Choroid plexus epithelial cell (primary cell): Measurements from ENCODE around the gene YY1.
"Not testable (repeated sequence)": the region's sequence is repeated elsewhere in the genome, so short reads cannot be mapped to it uniquely, and the experiment has no call there.

Experiments
- DNase-seq: peaks from one replicate; pipeline ENCODE4 v3.0.0-alpha.2; 2010; ENCODE audit warnings: low read depth
- H3K4me3 ChIP-seq: 2 replicates; pipeline ENCODE4 v1.5.1; 2011; ENCODE audit warnings: low read depth, mild to moderate bottlenecking, control low read depth, low read length, moderate library complexity
- TF ChIP-seq, protein P1 (sequence below): conservative IDR thresholded peaks from 2 replicates; pipeline ENCODE4 v1.5.1; 2011; ENCODE audit warnings: low read depth, mild to moderate bottlenecking, control low read depth, inconsistent platforms, low read length, moderate library complexity

The YY1 gene

DNA sequence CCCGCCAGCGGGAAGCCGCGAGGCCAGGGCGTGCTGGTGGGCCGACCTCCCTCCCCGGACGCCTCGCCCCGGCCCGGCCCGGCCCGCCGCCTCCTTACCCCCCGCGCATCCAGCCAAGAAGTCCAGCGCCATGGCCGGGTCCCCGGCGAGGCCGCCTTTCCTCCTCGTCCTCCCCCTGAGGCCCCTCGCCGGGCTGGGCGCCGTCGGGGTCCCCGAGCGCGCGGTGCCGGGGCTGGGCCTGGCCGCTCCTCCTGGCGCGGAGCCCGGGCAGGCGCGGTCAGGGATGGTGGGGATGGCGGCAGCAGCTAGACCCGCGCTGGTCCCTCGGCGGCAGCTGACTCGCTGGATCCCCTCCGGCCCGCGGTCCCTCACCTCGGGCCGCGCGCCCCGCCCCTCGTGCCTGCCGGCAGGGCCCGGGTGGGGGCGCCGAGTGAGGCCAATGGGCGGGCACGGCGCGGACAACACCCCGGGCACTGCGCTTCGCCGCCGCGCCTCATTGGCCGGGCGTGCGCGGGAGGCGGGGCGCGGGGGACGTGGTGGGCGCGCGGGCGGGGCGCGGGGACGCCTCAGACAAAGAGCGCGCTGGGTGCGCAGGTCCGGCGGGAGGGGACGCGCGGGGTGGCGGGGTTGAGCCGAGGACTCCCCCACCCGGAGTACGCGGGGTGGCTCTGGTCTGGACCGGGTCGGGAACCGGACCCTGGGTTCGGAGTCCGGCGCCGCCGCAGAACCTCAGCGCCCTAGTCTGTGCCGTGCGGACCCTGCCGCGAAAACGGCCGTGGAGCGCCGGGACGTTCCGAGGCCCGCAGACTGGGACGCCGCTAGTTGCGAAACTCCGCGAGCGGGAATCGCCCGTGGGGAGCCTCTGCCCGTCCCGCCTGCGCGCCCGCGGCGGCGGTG is 67.4 kb downstream of the YY1 start, which contains the start of gene SLC25A29:
Gene SLC25A29, minus strand, starts transcription at position 344 of the 897 bp plus-strand sequence. Its CDS starts 212 bp downstream, at position 132.
- DNase-seq = peak; percentile 75
- H3K4me3 ChIP-seq = peak within 1 kb of the TSS; percentile 79
- TF ChIP-seq, protein P1, sequence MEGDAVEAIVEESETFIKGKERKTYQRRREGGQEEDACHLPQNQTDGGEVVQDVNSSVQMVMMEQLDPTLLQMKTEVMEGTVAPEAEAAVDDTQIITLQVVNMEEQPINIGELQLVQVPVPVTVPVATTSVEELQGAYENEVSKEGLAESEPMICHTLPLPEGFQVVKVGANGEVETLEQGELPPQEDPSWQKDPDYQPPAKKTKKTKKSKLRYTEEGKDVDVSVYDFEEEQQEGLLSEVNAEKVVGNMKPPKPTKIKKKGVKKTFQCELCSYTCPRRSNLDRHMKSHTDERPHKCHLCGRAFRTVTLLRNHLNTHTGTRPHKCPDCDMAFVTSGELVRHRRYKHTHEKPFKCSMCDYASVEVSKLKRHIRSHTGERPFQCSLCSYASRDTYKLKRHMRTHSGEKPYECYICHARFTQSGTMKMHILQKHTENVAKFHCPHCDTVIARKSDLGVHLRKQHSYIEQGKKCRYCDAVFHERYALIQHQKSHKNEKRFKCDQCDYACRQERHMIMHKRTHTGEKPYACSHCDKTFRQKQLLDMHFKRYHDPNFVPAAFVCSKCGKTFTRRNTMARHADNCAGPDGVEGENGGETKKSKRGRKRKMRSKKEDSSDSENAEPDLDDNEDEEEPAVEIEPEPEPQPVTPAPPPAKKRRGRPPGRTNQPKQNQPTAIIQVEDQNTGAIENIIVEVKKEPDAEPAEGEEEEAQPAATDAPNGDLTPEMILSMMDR = no peak

DNA sequence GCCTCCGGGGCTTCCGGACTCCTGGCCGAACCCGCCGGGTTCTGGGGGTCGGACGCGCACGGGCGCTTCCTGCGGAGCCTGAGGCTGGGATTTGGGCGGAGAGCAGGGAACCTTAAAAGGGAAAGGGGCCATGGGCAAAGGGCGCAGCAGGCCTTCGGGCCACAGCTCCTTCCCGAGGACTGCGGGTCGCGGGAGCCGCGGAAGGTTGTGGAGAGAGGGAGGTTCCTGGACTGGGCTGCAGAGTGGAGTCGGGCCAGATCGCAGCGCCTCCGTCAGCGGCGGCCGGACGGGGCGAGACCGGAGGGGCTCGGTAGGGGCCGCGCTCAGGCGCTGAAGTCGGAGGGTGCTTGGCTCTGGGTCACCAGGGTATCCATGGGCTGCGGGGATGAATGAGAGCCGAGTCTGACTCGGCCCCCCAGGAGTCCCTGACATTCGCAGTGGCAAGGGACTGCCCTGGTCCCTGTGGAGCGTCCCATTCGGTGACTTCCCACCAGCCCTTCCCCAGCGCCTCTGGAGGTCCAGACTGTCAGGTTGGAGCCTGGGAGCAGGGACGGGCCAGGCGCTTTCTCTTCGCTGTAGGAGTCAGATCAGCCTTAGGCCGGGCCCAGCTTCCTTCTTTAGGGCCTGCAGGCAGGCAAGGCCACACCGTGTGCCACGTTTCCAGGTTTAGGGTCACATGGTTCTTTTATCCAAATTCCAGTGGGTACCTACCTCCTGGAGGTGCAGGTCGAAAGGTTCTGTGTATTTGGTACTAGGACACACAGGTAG is 68.2 kb downstream of the YY1 start:
- no peak for DNase-seq
- peak overlapping the region; percentile 79 for H3K4me3 ChIP-seq
- TF ChIP-seq, protein P1 = no peak

DNA sequence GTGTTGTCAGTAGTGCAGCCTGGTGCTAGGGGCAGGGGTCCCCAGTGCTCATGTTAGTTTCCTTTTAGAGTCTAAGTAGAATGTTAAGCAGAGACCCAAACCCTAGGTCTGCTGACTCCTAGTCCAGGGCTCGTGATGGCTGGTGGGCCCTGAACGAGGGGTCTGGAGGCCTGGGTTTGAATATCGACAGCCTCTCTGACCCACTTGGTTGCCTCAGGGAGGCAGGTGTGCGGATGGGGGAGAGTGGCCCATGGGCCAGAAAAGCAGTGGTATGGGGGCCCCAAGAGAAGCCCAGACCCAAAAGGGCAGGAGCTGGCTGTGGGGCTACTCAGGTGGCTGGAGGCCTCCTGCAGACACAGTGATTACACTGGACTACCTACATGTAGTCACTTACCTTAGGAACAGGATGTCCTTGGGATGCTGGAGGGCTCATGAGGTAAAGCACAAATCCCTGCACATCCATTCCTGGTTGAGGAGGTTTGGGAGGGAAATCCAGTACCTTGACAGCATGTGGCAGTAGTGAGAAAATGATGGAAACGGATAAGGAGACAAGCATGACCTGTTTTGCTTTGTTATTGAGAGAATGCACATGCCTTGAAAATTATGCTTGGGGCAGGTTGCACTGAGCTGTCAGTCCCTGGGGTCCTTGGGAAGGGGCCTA is 69.0 kb downstream of the YY1 start:
- TF ChIP-seq, protein P1 = no peak
- peak overlapping the region; percentile 79 for H3K4me3 ChIP-seq
- no peak for DNase-seq

DNA sequence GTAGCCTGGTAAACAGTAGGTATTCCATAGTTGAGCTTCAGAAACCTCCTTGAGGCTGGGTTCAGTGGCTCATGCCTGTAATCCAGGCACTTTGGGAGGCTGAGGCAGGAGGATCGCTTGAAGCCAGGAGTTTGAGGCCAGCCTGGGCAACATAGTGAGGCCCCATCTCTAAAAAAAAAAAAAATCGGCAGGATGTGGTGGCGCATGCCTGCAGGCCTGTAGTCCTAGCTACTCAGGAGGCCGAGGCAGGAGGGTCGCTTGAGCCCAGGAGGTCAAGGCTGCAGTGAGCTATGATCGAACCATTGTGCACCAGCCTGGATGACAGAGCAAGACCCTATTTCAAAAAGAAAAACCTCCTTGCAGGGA is 69.5 kb downstream of the YY1 start:
- not testable (repeated sequence) for DNase-seq, H3K4me3 ChIP-seq

DNA sequence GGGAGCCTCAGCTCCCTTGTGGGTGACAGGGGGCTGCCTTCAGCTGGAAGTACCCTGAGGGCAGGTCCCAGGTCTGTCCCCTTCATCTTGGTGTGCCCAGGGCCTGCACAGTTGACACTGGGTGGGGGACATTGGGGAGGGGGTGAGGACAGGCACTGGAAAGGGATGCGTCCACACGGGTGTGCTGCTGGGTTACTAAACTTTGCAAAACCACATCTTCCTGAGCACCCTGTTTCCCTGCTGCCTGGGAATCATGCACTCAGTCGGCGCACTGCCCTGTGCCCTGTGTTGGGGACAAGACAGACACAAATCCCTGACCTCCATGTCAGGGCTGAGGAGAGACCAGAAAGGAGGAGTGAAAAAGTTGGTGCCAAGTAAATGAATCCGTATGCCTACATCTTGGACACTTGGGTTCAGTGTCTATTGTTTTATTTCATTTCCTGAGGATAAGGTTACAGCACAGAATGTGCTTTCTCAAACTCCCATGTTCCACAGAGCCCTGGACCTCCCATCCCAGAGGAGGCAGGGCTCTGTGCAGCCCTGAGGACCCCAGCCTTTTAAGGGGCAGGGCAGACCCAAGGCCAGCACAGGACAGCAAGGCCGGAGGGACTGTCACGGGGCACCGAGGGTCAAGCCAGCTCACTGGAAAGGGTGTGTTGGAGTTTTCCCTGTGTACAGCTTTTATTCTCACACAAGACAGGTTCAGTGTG is 70.2 kb downstream of the YY1 start:
- TF ChIP-seq, protein P1 = peak; percentile 14
- DNase-seq = no peak
- H3K4me3 ChIP-seq = no peak overlapping the region

DNA sequence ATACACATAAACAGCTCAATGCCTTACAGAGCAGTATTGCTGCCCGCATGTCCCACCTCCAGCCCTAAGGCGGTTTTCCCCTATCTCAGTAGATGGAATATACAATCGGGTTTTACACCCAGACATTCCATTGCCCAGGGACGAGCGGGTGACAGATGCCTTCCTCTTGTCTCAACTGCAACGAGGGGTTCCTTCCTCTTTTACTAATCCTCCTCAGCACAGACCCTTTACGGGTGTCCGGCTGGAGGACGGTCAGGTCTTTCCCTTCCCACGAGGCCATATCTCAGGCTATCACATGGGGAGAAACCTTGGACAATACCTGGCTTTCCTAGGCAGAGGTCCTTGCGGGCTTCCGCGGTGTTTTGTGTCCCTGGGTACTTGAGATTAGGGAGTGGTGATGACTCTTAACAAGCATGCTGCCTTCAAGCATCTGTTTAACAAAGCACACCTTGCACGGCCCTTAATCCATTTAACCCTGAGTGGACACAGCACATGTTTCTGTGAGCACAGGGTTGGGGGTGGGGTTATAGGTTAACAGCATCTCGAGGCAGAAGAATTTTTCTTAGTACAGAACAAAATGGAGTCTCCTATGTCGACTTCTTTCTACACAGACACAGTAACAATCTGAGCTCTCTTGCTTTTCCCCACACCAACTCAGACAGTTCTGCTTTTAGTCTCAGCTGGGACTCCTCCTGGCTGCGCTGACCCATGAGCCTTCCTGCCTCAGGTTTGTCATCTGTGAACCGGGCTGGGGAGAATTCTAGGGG is 73.3 kb downstream of the YY1 start:
- not testable (repeated sequence) for H3K4me3 ChIP-seq, DNase-seq

DNA sequence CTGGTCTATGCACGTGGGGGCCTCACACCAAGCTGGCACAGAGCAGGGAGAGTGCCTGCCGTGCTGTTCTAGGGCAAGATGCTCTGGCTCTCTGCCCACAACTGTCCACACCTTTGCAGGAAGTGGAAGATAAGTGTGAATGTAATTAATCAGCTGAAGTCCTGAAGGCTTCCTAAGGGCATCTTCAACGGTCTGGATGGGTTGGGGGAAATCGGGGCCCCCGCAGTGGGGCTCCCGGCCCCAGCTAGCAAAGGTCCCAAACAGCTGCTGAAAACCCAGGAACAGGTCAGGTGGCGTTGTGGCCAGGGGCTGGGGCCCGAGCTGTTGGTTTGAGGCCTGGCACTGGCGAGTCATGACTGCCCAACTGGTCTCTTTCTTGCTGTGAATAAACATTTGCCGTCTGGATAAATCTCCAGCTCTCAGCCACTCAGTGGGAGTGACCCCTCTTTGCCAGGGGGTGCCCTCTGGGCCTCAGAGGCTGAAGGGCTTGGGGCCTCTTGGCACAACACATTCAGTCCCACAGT is 74.0 kb downstream of the YY1 start:
- TF ChIP-seq, protein P1 = no peak
- no peak overlapping the region for H3K4me3 ChIP-seq

More for the DNA sequence above, 74.0 kb downstream of the YY1 start:
- no peak for DNase-seq
